Breast epithelium (tissue), 3 donors: ENCODE measurements around the gene CDH4.

Experiments
- POLR2A ChIP-seq: fragments of 450-650 bp; IDR thresholded peaks from one replicate; pipeline ENCODE4 v1.6.1; 2016; ENCODE audit warnings: antibody characterized with exemption, mild to moderate bottlenecking, moderate library complexity
- POLR2AphosphoS5 ChIP-seq, 3 donors: sonication (generic); formaldehyde crosslinking; IDR thresholded peaks; one replicate each; pipeline ENCODE4 v1.6.1; 2017; ENCODE audit warnings: antibody characterized with exemption in 3 of 3
- TF ChIP-seq, protein P1 (sequence below), 3 donors: fragments of 450-650 bp; IDR thresholded peaks; one replicate each; pipeline ENCODE4 v1.5.1; 2016 to 2017; ENCODE audit warnings: antibody characterized with exemption in 3 of 3, mild to moderate bottlenecking in 3 of 3, moderate library complexity in 3 of 3

- TF ChIP-seq, protein P1, sequence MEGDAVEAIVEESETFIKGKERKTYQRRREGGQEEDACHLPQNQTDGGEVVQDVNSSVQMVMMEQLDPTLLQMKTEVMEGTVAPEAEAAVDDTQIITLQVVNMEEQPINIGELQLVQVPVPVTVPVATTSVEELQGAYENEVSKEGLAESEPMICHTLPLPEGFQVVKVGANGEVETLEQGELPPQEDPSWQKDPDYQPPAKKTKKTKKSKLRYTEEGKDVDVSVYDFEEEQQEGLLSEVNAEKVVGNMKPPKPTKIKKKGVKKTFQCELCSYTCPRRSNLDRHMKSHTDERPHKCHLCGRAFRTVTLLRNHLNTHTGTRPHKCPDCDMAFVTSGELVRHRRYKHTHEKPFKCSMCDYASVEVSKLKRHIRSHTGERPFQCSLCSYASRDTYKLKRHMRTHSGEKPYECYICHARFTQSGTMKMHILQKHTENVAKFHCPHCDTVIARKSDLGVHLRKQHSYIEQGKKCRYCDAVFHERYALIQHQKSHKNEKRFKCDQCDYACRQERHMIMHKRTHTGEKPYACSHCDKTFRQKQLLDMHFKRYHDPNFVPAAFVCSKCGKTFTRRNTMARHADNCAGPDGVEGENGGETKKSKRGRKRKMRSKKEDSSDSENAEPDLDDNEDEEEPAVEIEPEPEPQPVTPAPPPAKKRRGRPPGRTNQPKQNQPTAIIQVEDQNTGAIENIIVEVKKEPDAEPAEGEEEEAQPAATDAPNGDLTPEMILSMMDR (IDR thresholded peaks at IDR 0.05), result no peak
- no peak for TF ChIP-seq POLR2AphosphoS5 (IDR thresholded peaks at IDR 0.05)
- TF ChIP-seq POLR2A, result no peak
These were observed 517.3 kb downstream of the CDH4 start for GRCh38 chr20:61769286-61769832.
